HG02970 (cell line): Measurements from ENCODE around the gene OXSM.

ENCODE experiments used
- ATAC-seq: cut with Tn5 transposase; IDR thresholded peaks from one replicate; pipeline ENCODE4 v1.9.1; 2021; ENCODE audit warnings: mild to moderate bottlenecking, moderate library complexity, moderate number of reproducible peaks; ENCODE audit not compliant: unreplicated experiment, low FRiP score

OXSM gene

DNA sequence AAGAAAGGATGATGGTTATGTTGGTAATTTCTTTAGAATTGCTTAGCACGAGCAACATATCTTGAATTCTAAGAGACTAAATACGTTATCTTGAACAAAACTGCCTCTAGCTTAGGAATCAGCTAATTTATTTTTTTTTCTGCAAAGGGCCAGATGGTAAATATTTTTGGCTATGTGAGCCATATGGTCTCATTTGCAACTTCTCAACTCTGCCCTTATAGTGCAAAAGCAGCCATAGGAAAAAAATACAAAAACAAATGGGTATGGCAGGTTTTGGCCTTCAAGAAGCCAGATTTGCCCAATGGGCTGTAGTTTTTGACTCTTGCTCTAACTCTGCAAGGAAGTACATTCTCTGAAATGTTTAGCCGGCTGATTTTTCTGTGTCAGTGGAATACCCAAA lies 11.9 kb downstream of the OXSM start:
- ATAC-seq, result no peak

DNA sequence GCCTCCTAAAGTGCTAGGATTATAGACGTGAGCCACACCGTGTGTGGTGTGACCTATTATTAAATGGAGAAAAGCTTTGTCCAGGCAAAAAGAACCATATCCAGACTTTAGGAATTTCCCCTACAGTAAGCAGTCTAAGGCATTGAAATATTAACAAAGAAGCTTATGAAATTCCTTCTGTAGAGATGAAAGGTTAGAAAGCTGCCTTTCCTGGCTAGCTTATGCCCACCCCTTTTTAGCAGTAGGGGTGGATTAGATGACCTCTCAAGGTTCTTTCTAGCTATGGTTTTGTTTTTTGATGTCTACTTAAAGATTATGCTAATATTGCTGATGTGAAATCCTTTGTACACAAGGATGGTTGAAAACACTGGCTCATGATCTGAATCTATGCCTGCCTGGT lies 13.9 kb downstream of the OXSM start:
- no peak for ATAC-seq

DNA sequence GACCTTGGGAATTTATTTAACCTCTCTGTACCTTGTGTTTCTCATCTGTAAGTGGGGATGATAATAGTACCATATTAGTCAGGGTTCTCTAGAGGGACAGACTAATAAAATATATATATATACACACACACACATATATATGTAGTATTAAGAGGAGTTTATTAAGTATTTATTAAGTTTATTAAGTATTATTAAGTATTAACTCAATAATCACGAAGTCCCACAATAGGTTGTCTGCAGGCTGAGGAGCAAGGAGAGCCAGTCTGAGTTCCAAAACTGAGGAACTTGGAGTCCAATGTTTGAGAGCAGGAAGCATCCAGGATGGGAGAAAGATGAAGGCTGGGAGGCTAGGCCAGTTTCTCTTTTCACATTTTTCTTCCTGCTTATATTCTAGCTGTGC lies 14.8 kb downstream of the OXSM start:
- no peak for ATAC-seq

DNA sequence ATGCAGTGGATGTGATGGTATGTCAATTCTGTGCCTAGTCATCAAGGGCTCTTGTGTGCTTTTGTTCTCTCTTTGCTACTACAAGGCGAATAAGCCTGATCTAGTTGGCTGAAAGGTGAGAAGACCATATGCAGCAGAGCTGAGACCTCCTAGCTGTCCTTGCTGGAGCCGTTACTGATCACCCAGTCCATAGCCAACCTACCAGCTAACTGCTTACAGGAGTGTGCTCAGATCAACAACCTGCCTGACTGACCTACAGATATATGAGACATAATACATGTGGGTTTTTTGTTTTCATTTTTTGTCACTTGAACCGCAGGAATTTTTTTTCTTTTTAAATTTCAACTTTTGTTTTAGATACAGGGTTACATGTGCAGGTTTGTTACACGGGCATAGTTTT lies 22.8 kb downstream of the OXSM start:
- ATAC-seq, result no peak

DNA sequence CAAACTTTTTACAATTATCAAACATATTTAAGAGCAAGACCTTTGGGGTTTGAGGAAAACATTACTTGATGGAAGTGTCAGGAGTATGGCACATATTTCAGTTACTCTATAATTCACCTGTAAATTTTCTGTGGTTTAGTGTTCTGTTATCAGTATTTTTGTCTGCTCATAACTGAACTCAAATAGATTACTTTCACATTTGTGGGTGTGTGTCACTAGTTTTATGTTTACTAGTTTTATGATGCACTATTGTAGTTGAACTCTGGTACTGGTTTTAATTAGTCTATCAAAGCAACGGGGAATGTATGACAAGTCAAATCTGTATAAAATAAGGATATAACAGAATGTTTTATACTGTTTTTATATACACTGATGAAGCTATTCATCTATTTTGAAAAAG lies 27.2 kb downstream of the OXSM start:
- no peak for ATAC-seq

DNA sequence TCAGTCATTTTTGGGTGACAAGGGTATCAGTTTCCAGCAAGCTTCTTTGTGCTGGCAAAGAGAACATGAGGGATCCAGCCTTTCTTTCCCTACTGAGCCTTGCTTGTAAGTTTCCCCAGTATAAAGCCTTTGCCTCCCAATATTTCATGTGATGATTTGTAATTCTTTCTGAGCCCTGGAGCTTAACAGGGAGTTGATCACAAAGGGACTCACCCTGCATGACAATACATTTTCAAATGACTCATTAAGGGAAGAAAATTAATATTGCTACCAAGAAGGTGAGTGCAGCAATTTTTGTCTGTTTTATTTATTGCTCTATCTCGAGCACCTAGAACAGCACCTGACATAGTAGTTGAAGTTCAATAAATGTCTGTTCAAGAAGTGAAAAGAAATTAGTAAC lies 27.7 kb downstream of the OXSM start:
- no peak for ATAC-seq

DNA sequence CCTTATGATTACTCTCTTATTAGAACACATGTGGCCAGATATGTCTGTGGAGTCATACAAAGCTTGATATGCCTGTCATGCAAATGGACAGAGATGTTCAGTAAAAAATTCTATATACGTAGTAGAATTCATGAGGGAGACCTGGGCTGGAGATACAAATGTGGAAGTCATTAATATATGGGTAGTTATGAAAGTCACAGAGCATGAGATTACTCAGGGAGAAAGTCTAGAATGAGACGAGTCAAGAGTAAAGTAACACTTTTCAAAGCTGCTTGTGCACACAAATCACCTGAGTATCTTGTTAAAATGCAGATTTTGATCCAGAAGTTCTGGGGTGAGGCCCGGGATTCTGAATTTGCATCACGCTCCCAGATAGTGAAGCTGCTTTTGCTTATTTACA lies 28.4 kb downstream of the OXSM start:
- ATAC-seq, result no peak

DNA sequence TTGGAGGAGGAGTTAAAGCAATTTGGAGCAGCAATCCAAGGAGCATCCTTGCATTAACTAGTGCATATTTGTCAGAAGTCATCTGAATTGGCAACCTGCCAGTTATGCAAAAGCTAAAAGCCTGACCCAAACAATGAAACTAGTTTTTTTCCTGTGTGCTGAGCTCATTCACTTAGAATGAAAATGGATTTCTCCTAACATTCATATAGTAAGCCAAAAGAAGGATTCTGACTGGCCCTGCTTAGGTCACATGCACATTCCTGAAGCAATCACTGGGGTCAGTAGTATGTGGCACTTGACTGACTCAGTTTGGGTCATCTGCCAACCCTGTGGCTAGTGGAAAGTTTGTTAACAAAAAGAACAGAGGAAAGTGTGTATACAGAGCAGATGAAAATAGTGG lies 30.5 kb downstream of the OXSM start:
- ATAC-seq, result no peak

DNA sequence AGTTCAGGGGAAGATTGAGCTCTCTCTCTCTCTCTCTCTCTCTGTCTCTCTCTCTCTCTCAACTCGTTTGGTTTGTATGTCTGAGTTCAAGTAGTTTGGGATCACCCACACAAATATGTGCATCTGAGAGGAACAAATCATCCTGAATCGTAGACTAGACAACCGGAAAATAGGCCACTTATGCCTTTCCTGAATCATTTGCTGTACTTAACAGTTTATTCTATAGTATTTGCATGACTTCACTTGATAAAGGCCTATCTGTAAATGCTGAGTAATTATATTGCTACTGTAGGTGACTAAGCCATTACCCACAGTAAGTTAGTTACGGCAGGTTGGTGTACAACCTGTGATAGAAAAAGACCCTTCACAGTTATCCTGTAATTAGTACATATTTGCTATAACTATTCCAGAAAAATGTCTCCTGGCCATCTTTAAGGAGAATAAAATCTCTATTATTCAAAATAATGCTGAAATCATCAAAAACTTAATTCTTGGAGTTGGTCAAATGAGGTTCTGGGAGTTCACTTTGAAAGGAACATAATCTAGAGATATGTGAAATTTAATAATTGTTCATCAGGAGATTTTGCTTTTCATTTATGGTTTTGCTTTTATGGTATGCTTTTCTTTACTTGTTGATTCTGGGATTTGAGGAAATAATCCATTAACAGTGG lies 31.1 kb downstream of the OXSM start:
- ATAC-seq, result no peak

DNA sequence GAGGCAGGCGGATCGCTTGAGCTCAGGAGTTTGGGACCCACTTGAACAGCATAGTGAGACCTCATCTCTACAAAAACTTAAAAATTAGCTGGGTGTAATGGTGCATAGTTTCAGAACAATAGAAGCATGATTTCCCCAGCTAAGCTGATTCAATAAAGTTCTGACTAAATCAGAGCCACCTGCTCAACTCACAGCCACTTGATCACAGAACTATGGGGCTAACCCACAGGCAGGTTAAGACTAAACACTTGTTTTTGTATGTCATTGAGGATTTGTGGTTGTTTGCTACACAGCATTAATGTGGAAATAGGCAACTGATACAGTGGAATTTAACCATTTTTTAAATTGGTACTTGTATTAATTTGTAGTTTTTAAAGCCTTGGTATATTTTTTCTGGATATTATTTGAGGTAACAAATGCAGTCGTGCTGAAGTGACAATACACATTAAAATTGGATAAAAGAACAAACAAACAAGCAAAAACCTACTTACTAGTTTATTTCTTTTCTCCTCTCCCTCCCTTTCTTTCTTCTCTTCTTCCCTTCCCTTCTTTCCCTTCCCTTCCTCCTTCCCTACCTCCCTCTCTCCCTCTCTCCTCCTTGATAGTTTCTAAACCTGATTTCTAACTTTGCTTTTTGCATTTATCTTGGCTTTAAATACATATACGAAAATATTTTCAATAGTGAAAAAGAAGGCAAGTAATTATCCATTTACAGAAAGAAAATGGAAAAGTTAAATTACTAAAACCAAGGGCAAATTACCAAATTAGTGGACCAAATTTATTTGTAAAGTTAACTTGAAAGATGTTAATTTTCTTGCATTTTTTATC lies 32.1 kb downstream of the OXSM start:
- no peak for ATAC-seq

DNA sequence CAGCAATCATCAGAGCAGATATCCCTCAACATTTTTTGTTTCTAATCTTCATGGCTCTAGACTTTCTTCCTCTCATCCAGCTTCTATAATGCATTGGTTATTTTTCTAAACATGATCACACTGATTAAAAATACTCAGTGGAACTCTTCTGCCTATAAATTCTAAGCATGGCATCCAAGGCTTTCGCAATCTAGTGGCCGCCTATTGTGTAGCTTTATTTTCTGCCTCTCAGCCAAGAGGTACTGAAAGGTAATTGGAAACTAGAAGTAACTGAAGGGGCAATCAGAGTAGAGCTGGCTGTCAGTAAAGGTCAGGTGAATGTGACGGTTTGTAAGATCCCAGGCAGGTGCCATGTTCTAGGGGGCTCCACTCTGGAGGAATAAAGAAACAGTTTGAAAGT lies 33.4 kb downstream of the OXSM start:
- ATAC-seq, result no peak

DNA sequence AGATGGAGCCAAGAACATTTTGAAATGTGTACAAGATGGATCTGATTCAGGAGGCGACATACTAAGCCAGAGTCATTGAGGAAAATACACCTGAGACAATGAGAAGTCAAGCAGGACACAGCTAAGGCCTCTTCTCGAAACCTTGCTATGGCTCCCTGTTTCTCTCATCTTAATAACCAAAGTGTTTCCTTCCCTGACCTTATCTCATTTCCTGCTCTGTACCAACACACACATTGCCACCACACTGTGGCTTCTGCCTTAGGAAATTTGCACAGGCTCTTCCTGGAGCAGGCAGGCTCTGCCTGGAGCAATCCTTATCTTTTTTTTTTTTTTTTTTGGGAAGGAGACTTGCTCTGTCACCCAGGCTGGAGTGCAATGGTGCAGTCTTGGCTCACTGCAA lies 36.6 kb downstream of the OXSM start:
- ATAC-seq, result no peak

DNA sequence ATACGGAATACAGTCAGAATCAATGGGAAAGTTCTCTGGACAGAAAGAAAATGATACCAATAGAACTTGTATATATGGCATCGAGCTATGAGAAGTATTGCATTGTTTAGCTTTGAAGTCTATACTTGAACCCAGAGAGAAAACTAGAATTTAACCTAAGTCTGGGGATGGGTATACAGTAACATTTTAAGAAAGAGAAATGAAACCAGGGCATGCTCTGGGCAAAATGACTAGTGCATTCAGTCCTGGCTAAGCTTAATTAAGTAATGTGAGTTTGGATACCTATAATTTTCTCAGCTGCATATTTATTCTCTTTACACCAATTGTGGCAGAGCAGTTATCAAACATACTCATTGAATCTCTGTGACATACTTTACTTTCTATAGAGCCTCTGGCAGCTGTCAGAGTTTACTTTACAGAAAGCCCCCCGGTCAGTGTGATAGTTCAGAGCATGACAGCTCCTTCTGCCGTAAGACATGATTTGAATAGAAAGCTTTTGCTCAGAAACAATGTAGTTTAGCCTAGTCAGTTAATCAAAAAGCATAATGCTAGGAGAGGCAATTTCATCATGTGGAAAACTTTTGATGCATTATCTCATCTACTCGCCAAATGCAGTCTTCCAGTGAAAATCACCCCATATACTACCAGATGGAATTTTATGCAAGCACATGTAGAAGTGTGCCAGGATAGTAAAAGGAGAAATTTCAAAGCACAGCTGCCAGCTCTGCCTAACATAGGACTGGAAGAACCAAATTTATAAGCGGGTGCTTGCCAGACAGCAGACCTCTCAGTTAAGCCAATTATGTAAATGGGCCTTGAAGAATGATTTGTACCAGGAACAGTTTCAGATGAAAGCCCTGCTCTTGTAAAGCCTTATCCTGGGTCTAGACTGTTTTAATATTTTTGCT lies 40.7 kb downstream of the OXSM start:
- no peak for ATAC-seq

DNA sequence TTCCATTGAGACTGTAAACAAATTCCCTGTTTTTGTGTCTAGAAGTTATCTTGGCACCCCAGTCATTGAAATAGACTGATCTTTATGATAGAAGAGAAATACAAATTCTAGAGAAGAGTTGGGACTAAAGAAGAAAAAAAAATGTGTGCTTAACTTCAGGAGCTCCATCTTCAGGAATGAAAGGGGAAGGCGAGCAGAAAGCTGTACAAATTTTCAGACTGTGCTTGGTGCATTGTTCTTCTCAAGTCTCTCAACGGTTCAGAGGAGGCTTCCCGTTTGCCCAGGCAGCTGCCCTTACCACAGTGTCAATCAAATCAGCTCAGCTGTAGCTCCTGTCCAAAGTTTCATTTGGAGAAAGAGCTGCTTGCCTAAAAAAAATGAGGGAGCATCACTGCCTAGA lies 41.7 kb downstream of the OXSM start:
- no peak for ATAC-seq

DNA sequence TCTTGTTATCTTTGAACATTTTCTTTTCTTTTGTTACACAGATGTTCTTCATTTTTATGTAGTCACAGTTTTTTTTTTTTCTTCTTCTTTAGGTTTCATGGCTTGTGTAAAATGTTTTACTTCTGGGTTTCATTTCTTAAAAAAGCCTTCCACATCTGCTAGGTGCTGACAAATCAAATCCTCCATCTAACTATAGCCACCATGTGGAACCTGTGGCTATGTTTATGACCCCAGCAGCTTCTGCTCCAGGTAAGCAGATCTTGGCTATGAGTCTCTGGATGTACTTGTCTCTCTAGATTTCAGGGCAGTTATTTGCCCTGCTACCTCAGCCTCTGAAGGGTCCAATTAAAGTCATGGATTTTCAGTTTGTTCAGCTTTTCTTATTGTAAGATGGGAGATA lies 44.5 kb downstream of the OXSM start:
- ATAC-seq, result no peak

DNA sequence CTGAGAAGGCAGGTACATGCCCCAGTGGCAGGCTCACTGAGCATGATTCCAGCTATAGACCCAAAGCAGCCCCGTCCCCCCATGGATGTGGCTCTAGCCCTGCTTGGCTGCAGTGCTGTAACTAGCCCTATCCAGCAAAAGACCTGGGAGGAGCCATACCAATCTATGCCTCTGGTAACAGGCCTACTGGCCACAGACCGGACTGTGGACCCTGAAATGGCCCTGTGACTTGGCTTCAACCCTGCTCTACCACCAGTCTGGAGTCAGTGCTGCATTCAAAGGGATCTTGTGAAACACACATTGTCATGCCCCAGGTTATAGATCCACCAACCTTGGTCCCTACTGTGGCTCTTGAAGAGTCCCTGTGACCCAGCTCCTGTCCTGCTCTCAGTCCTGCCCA lies 46.7 kb downstream of the OXSM start:
- no peak for ATAC-seq

DNA sequence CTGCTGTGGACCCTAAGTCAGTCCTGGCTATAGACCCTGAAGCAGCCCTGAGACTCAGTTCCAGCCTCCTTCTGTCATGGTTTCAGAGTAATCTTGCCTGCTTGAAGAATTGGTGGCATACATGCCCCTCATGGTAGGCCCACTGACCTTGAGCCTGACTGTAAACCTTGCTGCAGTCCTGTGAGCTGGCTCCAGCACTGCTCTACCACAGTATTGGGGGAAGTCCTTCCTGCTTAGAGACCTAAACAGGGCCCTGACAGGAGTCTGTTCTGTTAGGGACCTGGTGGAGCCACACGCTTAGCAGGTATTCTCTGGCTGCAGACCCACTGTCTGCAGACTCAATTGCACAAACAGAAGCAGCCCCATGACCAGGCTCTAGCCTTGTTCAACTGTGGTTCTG lies 47.1 kb downstream of the OXSM start:
- ATAC-seq, result no peak

DNA sequence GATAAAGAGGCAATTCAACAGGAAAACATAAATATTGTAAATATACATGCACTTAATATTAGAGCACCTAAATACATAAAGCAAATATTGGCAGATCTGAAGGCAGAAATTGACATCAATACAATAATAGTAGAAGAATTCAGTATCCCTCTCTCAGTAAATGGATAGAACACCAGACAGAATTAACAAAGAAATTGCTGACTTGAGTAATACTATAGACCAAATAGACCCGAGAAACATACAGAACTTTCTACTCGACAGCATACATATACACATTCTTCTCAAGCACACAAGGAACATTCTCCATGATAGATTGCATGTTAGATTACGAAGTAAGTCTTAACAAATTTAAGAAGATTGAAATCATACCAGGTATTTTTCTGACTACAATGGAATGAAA lies 50.2 kb downstream of the OXSM start:
- no peak for ATAC-seq

DNA sequence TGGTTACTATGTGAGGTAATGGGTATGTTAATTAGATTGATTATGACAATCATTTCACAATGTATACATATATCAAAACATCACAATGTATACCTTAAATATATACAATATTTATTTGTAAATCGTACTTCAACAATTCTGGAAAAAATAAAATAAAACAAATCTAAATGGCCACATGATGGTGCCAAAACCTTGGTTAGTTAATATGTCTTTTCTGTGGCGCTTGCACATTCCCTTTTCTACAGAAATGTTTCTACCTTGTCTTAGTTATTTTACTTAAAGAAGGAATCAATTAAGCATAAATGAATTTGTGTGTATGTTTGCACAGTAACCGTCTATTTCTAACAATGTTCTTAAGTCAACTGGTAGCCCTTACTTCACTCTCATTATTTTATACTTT lies 53.4 kb downstream of the OXSM start:
- no peak for ATAC-seq
